GM23338 (cell line): ENCODE measurements around the gene OR56B4. TPM values are rescaled to one million over a fixed set of nuclear protein-coding genes. Genes with fewer than 3 reads are reported as not detected.
"Not testable (repeated sequence)": the region's sequence is repeated elsewhere in the genome, so short reads cannot be mapped to it uniquely, and the experiment has no call there.

Experiments
- ATAC-seq: fragments of 200-7000 bp; cut with Tn5 transposase; 3 replicates; pipeline ENCODE4 v1.9.1; 2020
- DNase-seq: peaks from one replicate; pipeline ENCODE4 v3.0.0-alpha.2; 2015; ENCODE audit warnings: low spot score
- H2AFZ ChIP-seq: fragments of 200-600 bp; sonication (generic); 2 replicates; pipeline ENCODE4 v1.8.0; 2016; ENCODE audit warnings: antibody characterized with exemption, mild to moderate bottlenecking, moderate library complexity
- H3F3A ChIP-seq: fragments of 200-600 bp; sonication (generic); replicated peaks from 2 replicates; pipeline ENCODE4 v1.8.0; 2017; ENCODE audit warnings: antibody characterized with exemption, mixed run types, low read depth
- H3K27ac ChIP-seq: fragments of 200-600 bp; sonication (generic); 2 replicates; pipeline ENCODE4 v1.6.1; 2016; ENCODE audit warnings: low read depth
- H3K27me3 ChIP-seq: fragments of 200-600 bp; sonication (generic); 2 replicates; pipeline ENCODE4 v1.8.0; 2016; ENCODE audit warnings: mild to moderate bottlenecking, mixed run types, moderate library complexity; ENCODE audit not compliant: insufficient read depth
- H3K36me3 ChIP-seq: fragments of 200-600 bp; sonication (generic); 2 replicates; pipeline ENCODE4 v1.8.0; 2016; ENCODE audit warnings: mild to moderate bottlenecking; ENCODE audit not compliant: insufficient read depth
- H3K4me1 ChIP-seq: fragments of 200-600 bp; sonication (generic); 2 replicates; pipeline ENCODE4 v1.8.0; 2016; ENCODE audit warnings: mild to moderate bottlenecking, moderate library complexity; ENCODE audit not compliant: insufficient read depth
- H3K4me2 ChIP-seq: fragments of 200-600 bp; sonication (generic); 2 replicates; pipeline ENCODE4 v1.7.1; 2017; ENCODE audit warnings: mixed run types
- H3K4me3 ChIP-seq: fragments of 200-600 bp; sonication (generic); 2 replicates; pipeline ENCODE4 v1.6.1; 2016; ENCODE audit warnings: mixed run types
- H3K79me2 ChIP-seq: fragments of 200-600 bp; sonication (generic); replicated peaks from 2 replicates; pipeline ENCODE4 v1.8.0; 2017; ENCODE audit warnings: mild to moderate bottlenecking; ENCODE audit not compliant: insufficient read depth
- H3K9me2 ChIP-seq: fragments of 200-600 bp; sonication (generic); 2 replicates; pipeline ENCODE4 v1.8.0; 2017; ENCODE audit not compliant: insufficient read depth
- H4K20me1 ChIP-seq: fragments of 200-600 bp; sonication (generic); replicated peaks from 2 replicates; pipeline ENCODE4 v1.8.0; 2017; ENCODE audit warnings: mild to moderate bottlenecking; ENCODE audit not compliant: insufficient read depth
- H3K27ac Mint-ChIP-seq: 2 replicates; pipeline ENCODE4 v1.8.0; 2020; ENCODE audit warnings: inconsistent platforms, mild to moderate bottlenecking, moderate library complexity, mixed read lengths
- H3K27me3 Mint-ChIP-seq: 3 replicates; pipeline ENCODE4 v1.8.0; 2022; ENCODE audit warnings: low read depth, mild to moderate bottlenecking, moderate library complexity, mixed read lengths, inconsistent platforms; ENCODE audit not compliant: insufficient read depth, poor library complexity
- H3K36me3 Mint-ChIP-seq: 3 replicates; pipeline ENCODE4 v1.8.0; 2021; ENCODE audit warnings: low read depth, mild to moderate bottlenecking, inconsistent platforms, moderate library complexity, mixed read lengths
- H3K4me1 Mint-ChIP-seq: 3 replicates; pipeline ENCODE4 v1.8.0; 2020; ENCODE audit warnings: mild to moderate bottlenecking, inconsistent platforms, mixed read lengths
- H3K4me3 Mint-ChIP-seq: 3 replicates; pipeline ENCODE4 v1.8.0; 2021; ENCODE audit warnings: moderate library complexity, mild to moderate bottlenecking, inconsistent platforms, mixed read lengths
- H3K9me3 Mint-ChIP-seq: 3 replicates; pipeline ENCODE4 v1.8.0; 2020; ENCODE audit warnings: moderate library complexity, mild to moderate bottlenecking, inconsistent platforms, mixed read lengths
- CREB1 ChIP-seq: fragments of 250-450 bp; sonication (Bioruptor Pico); IDR thresholded peaks from 2 replicates; pipeline ENCODE4 v1.5.0; 2020; ENCODE audit warnings: low read depth, mild to moderate bottlenecking, moderate library complexity
- CTCF ChIP-seq, 2 experiments: fragments of 200-600 bp in 1 of 2; sonication (generic) in 1 of 2; conservative IDR thresholded peaks; 2 replicates each; pipeline versions ENCODE4 v1.5.1 to v1.6.1; 2016 to 2017; ENCODE audit warnings: antibody characterized with exemption in 2 of 2, low read depth in 2 of 2, mild to moderate bottlenecking in 2 of 2, moderate library complexity in 1 of 2
- ETS1 ChIP-seq: IDR thresholded peaks from 2 replicates; pipeline ENCODE4 v1.6.1; 2016; ENCODE audit warnings: antibody characterized with exemption
- EZH2 ChIP-seq: fragments of 200-600 bp; sonication (generic); IDR thresholded peaks from one replicate; pipeline ENCODE4 v1.8.0; 2017; ENCODE audit warnings: antibody characterized with exemption, mild to moderate bottlenecking, low read depth; ENCODE audit not compliant: unreplicated experiment
- JUNB ChIP-seq: IDR thresholded peaks from one replicate; pipeline ENCODE4 v1.6.1; 2016; ENCODE audit warnings: antibody characterized with exemption; ENCODE audit not compliant: unreplicated experiment
- POLR2AphosphoS5 ChIP-seq: IDR thresholded peaks from 2 replicates; pipeline ENCODE4 v1.6.1; 2016; ENCODE audit warnings: antibody characterized with exemption, low read depth
- REST ChIP-seq: IDR thresholded peaks from one replicate; pipeline ENCODE4 v1.6.1; 2018; ENCODE audit warnings: antibody characterized with exemption; ENCODE audit not compliant: unreplicated experiment
- ZNF331 ChIP-seq: fragments of 250-450 bp; sonication (Bioruptor Pico); IDR thresholded peaks from 2 replicates; pipeline ENCODE4 v1.5.0; 2020; ENCODE audit warnings: low read depth, mild to moderate bottlenecking, moderate library complexity
- polyA plus RNA-seq: library from polyadenylated mRNA; unstranded; fragments of >200 nt; fragmentation: Nextera tagmentation; extraction: Ambion mirVana; gene quantifications from 2 replicates; pipeline ENCODE4 v1.2.1, GENCODE V29; 2016
- total RNA-seq: library from RNA; depleted of rRNA; stranded (reverse); fragments of >200 nt; shearing (Covaris generic); gene quantifications from 2 replicates; pipeline ENCODE4 v1.2.3, GENCODE V29; 2014

The OR56B4 gene
- total and polyA plus RNA-seq, 2 experiments from 2014 or later = not detected

GRCh38 chr11:6061475-6061874, 46.0 kb upstream of the OR56B4 start (continued):
- TF ChIP-seq CREB1 (CRISPR knock-in tag) (no peak), JUNB (no peak), ZNF331 (CRISPR knock-in tag) (no peak)

- Mint-ChIP-seq H3K36me3 (no peaks in the 10 kb centered on the region), H3K9me3 (no peaks in the 10 kb centered on the region; the same call in 2 of the 3 replicates), H3K4me1 (no peaks in the 10 kb centered on the region), H3K27ac (no peak overlapping the region), H3K27me3 (no peaks in the 10 kb centered on the region), H3K4me3 (no peak overlapping the region)
- TF ChIP-seq CTCF (conservative IDR thresholded peaks at IDR 0.05; ENCODE audit: low read depth in 2 of 2) = peak; percentile 21 to 50; a peak in 3 of 4 replicates
- no peak for TF ChIP-seq EZH2
- DNase-seq (no peak), ATAC-seq (no peak)
- Histone ChIP-seq H3K4me3 (no peak overlapping the region), H2AFZ (no peak overlapping the region), H3F3A (no peaks in the 10 kb centered on the region), H3K4me1 (no peaks in the 10 kb centered on the region), H3K27ac (no peak overlapping the region), H3K27me3 (no peaks in the 10 kb centered on the region), H3K9me2 (peaks cover 7% of the 10 kb centered on the region), H4K20me1 (no peaks in the 10 kb centered on the region), H3K4me2 (no peak overlapping the region), H3K79me2 (no peaks in the 10 kb centered on the region), H3K36me3 (no peaks in the 10 kb centered on the region)
Measured at GRCh38 chr11:6062691-6063358, 44.7 kb upstream of the OR56B4 start.

- Mint-ChIP-seq H3K27ac (no peak overlapping the region), H3K4me1 (peaks cover 20% of the 10 kb centered on the region), H3K9me3 (peaks cover 3% of the 10 kb centered on the region; the same call in 1 of the 3 replicates), H3K36me3 (no peaks in the 10 kb centered on the region), H3K27me3 (no peaks in the 10 kb centered on the region), H3K4me3 (no peak overlapping the region)
- Histone ChIP-seq H4K20me1 (no peaks in the 10 kb centered on the region), H3K4me2 (no peak overlapping the region), H3K27me3 (no peaks in the 10 kb centered on the region), H3K36me3 (no peaks in the 10 kb centered on the region), H3K9me2 (peaks cover 18% of the 10 kb centered on the region), H3F3A (no peaks in the 10 kb centered on the region), H2AFZ (no peak overlapping the region), H3K27ac (no peak overlapping the region), H3K79me2 (no peaks in the 10 kb centered on the region), H3K4me3 (no peak overlapping the region), H3K4me1 (peaks cover 10% of the 10 kb centered on the region)
- TF ChIP-seq ETS1 = no peak
- TF ChIP-seq EZH2 = no peak
- no peak for TF ChIP-seq POLR2AphosphoS5
- TF ChIP-seq REST = no peak
- no peak for TF ChIP-seq CTCF (conservative IDR thresholded peaks at IDR 0.05; ENCODE audit: low read depth in 2 of 2)
- TF ChIP-seq JUNB = no peak
- ATAC-seq = no peak
- DNase-seq = no peak
Measured at GRCh38 chr11:6067502-6067901, 40.0 kb upstream of the OR56B4 start.

- ATAC-seq = not testable (repeated sequence)
Measured at GRCh38 chr11:6076443-6076842, 31.0 kb upstream of the OR56B4 start.

More at GRCh38 chr11:6076443-6076842, 31.0 kb upstream of the OR56B4 start:
- H3K36me3 ChIP-seq, H3F3A ChIP-seq, H3K79me2 ChIP-seq, H3K4me1 ChIP-seq, H3K4me3 Mint-ChIP-seq, H3K27me3 Mint-ChIP-seq, H3K4me2 ChIP-seq, H3K27ac ChIP-seq, H3K4me1 Mint-ChIP-seq, H3K4me3 ChIP-seq, H3K27ac Mint-ChIP-seq, H2AFZ ChIP-seq, DNase-seq, H3K9me2 ChIP-seq, H3K27me3 ChIP-seq, H4K20me1 ChIP-seq: not testable (repeated sequence)
- H3K9me3 Mint-ChIP-seq = peaks cover 53% of the 10 kb centered on the region
- H3K36me3 Mint-ChIP-seq = peaks cover 37% of the 10 kb centered on the region
